ENCODE measurements around the gene RPS6KA1. TPM values are rescaled to one million over a fixed set of nuclear protein-coding genes. Genes with fewer than 3 reads are reported as not detected.

RPS6KA1 gene
- total RNA-seq (58.1 TPM), polyA plus RNA-seq (ENCODE audit: insufficient read depth, low read depth, low replicate concordance) (39.5 TPM)
- long read RNA-seq, donor 1, partial matches to known transcripts, result 0 of 1 reads
- long read RNA-seq, donor 1, other reads (novel, unspliced or antisense), result 0 of 1 reads
- long read RNA-seq, donor 2, transcript RPS6KA1-204 (22 exons, 3,186 nt), result major isoform, 7 of 7 reads
- long read RNA-seq, donor 2, partial matches to known transcripts, result 0 of 7 reads
- long read RNA-seq, donor 2, other reads (novel, unspliced or antisense), result 0 of 7 reads
- long read RNA-seq, donor 3, partial matches to known transcripts, result 0 of 3 reads
- long read RNA-seq, donor 3, other reads (novel, unspliced or antisense), result 0 of 3 reads
- long read RNA-seq, donor 4, partial matches to known transcripts, result 0 of 4 reads
- long read RNA-seq, donor 4, other reads (novel, unspliced or antisense), result 0 of 4 reads
- long read RNA-seq, donor 5, result 0 reads
- long read RNA-seq, donor 6, result 0 reads
- long read RNA-seq, donor 7, transcript RPS6KA1-204 (22 exons, 3,186 nt), result major isoform, 60 of 90 reads
- long read RNA-seq, donor 7, partial matches to known transcripts, result 12 of 90 reads
- long read RNA-seq, donor 7, other reads (novel, unspliced or antisense), result 13 of 90 reads
- long read RNA-seq, donor 8, result 0 reads
- long read RNA-seq, donor 9, partial matches to known transcripts, result 8 of 8 reads
- long read RNA-seq, donor 9, other reads (novel, unspliced or antisense), result 0 of 8 reads
- long read RNA-seq, donor 10, partial matches to known transcripts, result 0 of 3 reads
- long read RNA-seq, donor 10, other reads (novel, unspliced or antisense), result 0 of 3 reads

GRCh38 chr1:26529655-26530409 lies at the start of gene RPS6KA1:
Gene RPS6KA1, plus strand, starts transcription at chr1:26529761. Its CDS starts 160 bp downstream, at chr1:26529921.
- Histone ChIP-seq H3K9ac (ENCODE audit: low read length in 3 of 3) (peak within 1 kb of the TSS; percentile 47 to 79 (median 70)), H3K27me3 (ENCODE audit: control insufficient read depth, insufficient read depth, low read length) (no peaks in the 10 kb centered on the region), H3K4me3 (ENCODE audit: low read length in 3 of 3) (peak within 1 kb of the TSS; percentile 56 to 78 (median 73)), H3K9me3 (ENCODE audit: control insufficient read depth in 2 of 3, insufficient read depth in 1 of 3, low read length in 3 of 3) (no peaks in the 10 kb centered on the region), H3K36me3 (ENCODE audit: control insufficient read depth in 2 of 3, insufficient read depth in 3 of 3, low read length in 3 of 3) (no peaks in the 10 kb centered on the region), H3K27ac (ENCODE audit: low read depth in 2 of 2, low read length in 2 of 2) (peak within 1 kb of the TSS; percentile 75 to 79), H3K4me1 (ENCODE audit: control insufficient read depth in 2 of 3, insufficient read depth in 2 of 3, low read depth in 1 of 3, low read length in 3 of 3) (peaks cover 0 to 30% (median 14%) of the 10 kb centered on the region in 3 donors)
- DNase-seq, result peak; percentile 77 to 90 (median 85)
- no peak for TF ChIP-seq CTCF (IDR thresholded peaks at IDR 0.05; ENCODE audit: borderline replicate concordance, extremely low read depth, insufficient read depth)
- no peak for FAIRE-seq
- intact Hi-C loops (cut with DNase I), result no loop called here

GRCh38 chr1:26482921-26483320 lies 46.6 kb upstream of the RPS6KA1 start:
- TF ChIP-seq CTCF (IDR thresholded peaks at IDR 0.05; ENCODE audit: borderline replicate concordance, extremely low read depth, insufficient read depth), result no peak
- intact Hi-C loops (cut with DNase I), result no loop called here
- H3K9me3 ChIP-seq (ENCODE audit: control insufficient read depth in 2 of 3, insufficient read depth in 1 of 3, low read length in 3 of 3), result no peaks in the 10 kb centered on the region
- DNase-seq, result no peak
- FAIRE-seq, result no peak
- no peak overlapping the region for H3K27ac ChIP-seq (ENCODE audit: low read depth in 2 of 2, low read length in 2 of 2)
- no peak overlapping the region for H3K4me3 ChIP-seq (ENCODE audit: low read length in 3 of 3)
- H3K27me3 ChIP-seq (ENCODE audit: control insufficient read depth, insufficient read depth, low read length), result no peaks in the 10 kb centered on the region
- no peaks in the 10 kb centered on the region for H3K4me1 ChIP-seq (ENCODE audit: control insufficient read depth in 2 of 3, insufficient read depth in 2 of 3, low read depth in 1 of 3, low read length in 3 of 3)
- no peak overlapping the region for H3K9ac ChIP-seq (ENCODE audit: low read length in 3 of 3)
- H3K36me3 ChIP-seq (ENCODE audit: control insufficient read depth in 2 of 3, insufficient read depth in 3 of 3, low read length in 3 of 3), result peaks cover 0 to 3% (median 0%) of the 10 kb centered on the region in 3 donors

- no peak for TF ChIP-seq CTCF (IDR thresholded peaks at IDR 0.05; ENCODE audit: borderline replicate concordance, extremely low read depth, insufficient read depth)
- H3K4me3 ChIP-seq (ENCODE audit: low read length in 3 of 3), result no peak overlapping the region
- H3K4me1 ChIP-seq (ENCODE audit: control insufficient read depth in 2 of 3, insufficient read depth in 2 of 3, low read depth in 1 of 3, low read length in 3 of 3), result no peaks in the 10 kb centered on the region
- H3K27me3 ChIP-seq (ENCODE audit: control insufficient read depth, insufficient read depth, low read length), result no peaks in the 10 kb centered on the region
- FAIRE-seq, result no peak
- no peaks in the 10 kb centered on the region for H3K36me3 ChIP-seq (ENCODE audit: control insufficient read depth in 2 of 3, insufficient read depth in 3 of 3, low read length in 3 of 3)
- no peak overlapping the region for H3K9ac ChIP-seq (ENCODE audit: low read length in 3 of 3)
- H3K27ac ChIP-seq (ENCODE audit: low read depth in 2 of 2, low read length in 2 of 2), result no peak overlapping the region
- no peaks in the 10 kb centered on the region for H3K9me3 ChIP-seq (ENCODE audit: control insufficient read depth in 2 of 3, insufficient read depth in 1 of 3, low read length in 3 of 3)
- no peak for DNase-seq
- intact Hi-C loops (cut with DNase I), result no loop called here
Measured at GRCh38 chr1:26483980-26484379, 45.6 kb upstream of the RPS6KA1 start.
